NCI-H774 (cell line): ENCODE results near the gene KIF20B.

Source experiments
- DNase-seq: peaks from one replicate; lab custom pipeline; 2025; lab: John Stamatoyannopoulos, UW

KIF20B gene

GRCh38 chr10:89701242-89702120 lies at the start of gene KIF20B:
KIF20B (plus strand) TSS chr10:89701590; CDS start chr10:89705295, 3,705 bp downstream.
- DNase-seq, result peak; percentile 83

DNA sequence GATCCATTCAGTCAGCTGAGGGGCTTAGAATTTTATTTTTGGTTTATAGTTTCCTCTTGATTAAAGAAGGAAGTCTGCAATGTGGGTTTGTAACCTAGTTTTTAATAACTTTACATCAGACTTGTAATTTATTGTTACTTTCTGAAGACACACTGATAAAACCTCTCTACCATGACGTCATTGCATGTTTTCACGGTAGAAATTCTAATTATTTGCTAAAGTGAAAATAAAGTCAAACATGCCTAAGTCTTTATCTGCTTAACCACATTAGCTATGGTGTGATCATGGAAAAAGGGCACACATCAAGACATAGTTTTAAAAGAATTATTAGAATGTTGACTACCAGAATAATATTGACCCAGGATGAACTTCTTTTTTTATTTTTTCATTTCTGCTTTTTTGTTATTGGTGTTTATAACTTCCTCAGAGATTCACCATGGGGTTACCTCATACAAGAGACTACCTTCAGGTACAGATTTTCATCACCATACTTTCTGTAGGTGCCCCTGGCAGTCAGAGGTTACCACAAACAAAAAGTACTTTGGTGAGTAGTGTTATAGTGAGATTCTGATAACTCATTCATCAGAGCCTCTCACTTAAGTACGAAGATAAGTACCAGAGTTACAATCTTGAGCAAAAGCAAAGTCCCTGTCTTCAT lies 49.3 kb upstream of the KIF20B start:
- no peak for DNase-seq

- DNase-seq, result no peak
Measured at GRCh38 chr10:89652806-89653370, 48.5 kb upstream of the KIF20B start.

GRCh38 chr10:89653410-89653869 lies 48.0 kb upstream of the KIF20B start:
- no peak for DNase-seq

- DNase-seq, result no peak
Measured at GRCh38 chr10:89655722-89656121, 45.7 kb upstream of the KIF20B start.

GRCh38 chr10:89657302-89657701 lies 44.1 kb upstream of the KIF20B start:
- no peak for DNase-seq

GRCh38 chr10:89659143-89660131 lies 42.0 kb upstream of the KIF20B start:
- no peak for DNase-seq

GRCh38 chr10:89662596-89662995 lies 38.8 kb upstream of the KIF20B start:
- DNase-seq, result no peak

GRCh38 chr10:89663144-89663543 lies 38.2 kb upstream of the KIF20B start:
- DNase-seq, result no peak

- DNase-seq, result no peak
Measured at GRCh38 chr10:89664203-89664602, 37.2 kb upstream of the KIF20B start.

- no peak for DNase-seq
Measured at GRCh38 chr10:89665302-89665701, 36.1 kb upstream of the KIF20B start.

DNA sequence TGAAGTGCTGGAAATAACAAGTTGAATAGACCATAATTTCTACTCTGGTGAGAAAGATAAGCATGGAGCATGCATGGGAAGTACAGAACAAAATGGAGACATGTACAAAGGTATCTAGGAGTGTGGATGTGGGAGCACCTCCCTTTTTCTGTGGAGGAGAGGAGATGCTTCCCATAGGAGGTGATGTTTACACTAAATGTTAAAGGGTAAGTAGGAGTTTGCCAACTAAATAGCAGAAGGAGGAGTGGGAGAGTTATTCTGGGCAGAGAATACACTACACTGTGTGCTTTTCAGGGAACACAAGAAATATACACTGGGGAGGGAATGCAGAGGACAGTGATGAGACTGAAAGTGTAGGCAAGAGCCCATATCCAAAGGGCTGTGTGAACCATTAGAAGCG lies 35.3 kb upstream of the KIF20B start:
- no peak for DNase-seq

DNA sequence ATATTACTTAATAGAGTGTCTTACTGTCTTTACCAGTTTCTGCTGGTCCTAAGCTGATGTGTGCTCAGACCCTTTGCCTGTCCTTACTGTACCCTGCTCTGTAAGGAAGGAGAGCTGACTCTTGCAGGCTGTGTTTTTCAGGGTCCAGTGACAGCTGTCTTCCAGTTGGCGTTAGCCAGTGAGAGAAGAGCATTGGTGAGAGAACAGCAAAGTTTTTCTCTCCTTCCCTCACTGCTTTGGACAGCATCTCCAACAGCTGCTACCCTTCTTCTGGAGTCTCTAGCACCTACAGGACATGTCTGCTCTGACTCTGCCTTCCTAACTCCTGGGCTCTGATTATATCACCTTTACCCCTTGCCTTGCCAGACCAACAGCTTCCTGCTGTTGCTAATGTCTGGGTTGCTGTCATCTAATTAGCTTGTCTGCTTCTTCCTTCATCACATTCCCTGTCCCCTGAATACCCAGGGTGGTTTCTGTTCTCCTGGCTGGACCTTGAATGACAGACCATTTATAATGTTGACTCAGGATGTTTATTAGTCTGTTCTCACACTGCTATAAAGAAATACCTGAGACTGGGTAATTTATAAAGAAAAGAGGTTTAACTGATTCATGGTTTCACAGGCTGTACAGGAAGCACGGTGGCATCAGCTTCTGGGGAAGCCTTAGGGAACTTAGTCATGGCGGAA lies 32.9 kb upstream of the KIF20B start:
- DNase-seq, result no peak

DNA sequence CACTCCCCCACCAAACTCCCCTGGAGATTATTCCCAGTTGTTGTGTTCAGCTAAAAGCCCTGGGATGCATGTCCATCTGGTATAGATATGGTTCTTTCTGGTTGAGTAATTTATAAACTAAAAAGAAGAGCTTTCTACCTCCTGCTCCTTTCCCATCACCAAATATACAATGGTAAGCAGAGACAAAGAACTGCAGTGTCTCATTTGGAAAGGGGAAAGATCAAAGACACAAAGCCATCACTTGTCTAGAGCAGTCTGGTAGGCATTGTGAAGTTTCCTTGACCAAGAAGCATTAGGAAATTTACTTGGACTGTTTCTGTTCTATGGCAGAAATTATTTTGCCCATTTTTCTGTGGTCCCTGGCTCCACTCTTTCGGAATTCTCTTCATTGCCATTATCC lies 31.4 kb upstream of the KIF20B start:
- DNase-seq, result no peak

DNA sequence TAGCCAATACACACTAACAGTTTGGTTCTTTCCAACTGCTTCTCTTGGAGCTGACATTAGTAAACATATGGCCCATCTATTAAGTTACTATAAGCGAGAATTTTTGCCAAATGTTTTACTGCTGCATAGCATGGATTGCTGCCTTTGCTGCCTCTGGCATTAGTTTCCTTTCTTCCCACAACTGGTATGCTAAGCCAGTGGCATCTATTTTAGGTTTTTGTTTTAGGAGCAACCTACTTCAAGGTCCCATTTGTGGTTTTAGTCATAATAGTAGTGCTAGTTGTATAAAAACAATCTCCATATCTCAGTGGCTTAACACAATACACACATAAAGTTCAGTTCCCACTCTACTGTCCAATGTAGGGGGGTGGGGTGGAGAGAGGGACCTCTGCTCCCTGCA lies 30.5 kb upstream of the KIF20B start:
- DNase-seq, result no peak

DNA sequence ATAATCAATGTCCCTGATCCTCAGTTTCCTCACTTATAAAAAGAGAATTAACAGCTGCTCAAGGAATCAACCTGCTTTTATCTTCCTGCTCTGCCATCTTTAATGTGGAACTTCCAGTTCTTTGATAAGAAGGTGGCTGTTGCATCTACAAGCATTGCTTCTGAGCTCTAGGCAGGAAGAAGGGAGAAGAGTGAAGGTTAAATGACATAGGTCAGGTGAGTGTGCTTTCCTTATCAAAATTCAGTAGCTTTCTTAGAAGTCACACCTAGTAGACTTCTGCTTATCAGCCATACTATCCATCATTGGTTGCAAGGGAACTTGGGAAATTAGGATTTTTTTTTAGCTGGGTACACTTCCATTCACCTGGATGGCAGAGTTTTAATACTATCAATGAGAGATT lies 24.0 kb upstream of the KIF20B start:
- DNase-seq, result no peak

- DNase-seq, result no peak
Measured at GRCh38 chr10:89679986-89680385, 21.4 kb upstream of the KIF20B start.

- DNase-seq, result peak; percentile 24
Measured at GRCh38 chr10:89683883-89684282, 17.5 kb upstream of the KIF20B start.

DNA sequence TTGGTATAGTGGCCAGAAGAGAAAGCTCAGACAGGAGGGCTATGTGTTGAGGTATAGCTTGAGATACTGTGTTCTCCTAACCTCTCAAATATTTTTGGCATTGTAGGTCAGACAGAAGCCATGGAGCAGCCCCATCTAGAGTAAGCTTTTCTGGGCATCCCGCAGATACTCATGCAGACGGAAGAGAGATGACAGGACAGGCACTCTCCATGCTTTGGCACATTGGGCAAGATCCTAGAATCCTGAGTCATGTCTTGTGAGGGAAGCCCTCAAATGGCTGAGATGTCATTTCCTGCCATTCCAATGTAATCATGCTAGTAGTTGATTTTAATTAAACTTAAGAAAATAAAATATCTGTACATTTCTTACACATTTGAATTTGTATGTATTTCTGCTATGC lies 16.8 kb upstream of the KIF20B start:
- no peak for DNase-seq

DNA sequence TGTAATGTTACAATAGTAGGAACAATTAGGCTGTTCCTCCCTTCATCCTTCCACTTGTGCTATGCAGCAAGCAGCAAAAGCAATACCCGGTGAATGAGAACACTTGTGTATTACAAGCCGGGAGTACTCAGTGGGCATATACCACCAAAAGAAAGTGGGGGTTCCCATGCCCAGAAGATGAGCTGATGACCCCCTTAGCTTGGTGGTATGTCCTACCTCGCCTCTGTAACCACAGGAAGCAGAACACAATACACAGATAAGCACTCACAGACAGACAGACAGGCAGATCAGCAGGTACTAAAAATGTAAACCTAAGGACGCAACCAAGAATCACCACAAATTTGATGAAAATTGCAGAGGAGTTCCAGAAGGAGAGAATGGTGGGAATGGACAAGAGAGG lies 15.5 kb upstream of the KIF20B start:
- no peak for DNase-seq

- DNase-seq, result no peak
Measured at GRCh38 chr10:89690027-89690426, 11.4 kb upstream of the KIF20B start.
